GM18508 (cell line): Measurements from ENCODE around the gene LPP.

Source experiments
- ATAC-seq: cut with Tn5 transposase; IDR thresholded peaks from one replicate; pipeline ENCODE4 v1.9.1; 2021; ENCODE audit warnings: moderate number of reproducible peaks; ENCODE audit not compliant: insufficient read depth, unreplicated experiment

LPP gene

GRCh38 chr3:188742755-188743550 is 589.0 kb downstream of the LPP start:
- ATAC-seq, result no peak

- ATAC-seq, result no peak
Measured at GRCh38 chr3:188744166-188744565, 590.2 kb downstream of the LPP start.

DNA sequence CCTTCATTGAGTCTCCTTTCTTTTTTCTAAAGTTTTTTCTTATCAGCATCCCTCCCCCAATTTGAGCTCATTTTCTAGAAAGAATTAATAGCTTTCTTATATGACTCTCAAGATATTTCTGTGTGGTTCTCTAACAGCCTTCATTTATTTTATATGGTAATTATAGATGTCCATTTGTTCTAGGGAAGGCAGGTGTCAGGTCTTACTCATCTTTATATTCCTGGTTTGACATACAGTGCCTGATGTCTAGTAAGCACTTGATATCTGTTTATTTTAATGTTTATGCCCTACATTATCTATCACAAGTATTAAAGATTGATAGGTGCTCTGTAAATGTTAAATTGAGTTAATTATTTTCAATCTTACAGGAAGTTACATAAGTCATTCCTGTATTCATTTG is 591.1 kb downstream of the LPP start:
- ATAC-seq, result no peak

GRCh38 chr3:188746291-188746783 is 592.4 kb downstream of the LPP start:
- no peak for ATAC-seq

- ATAC-seq, result no peak
Measured at GRCh38 chr3:188747489-188747888, 593.5 kb downstream of the LPP start.

- ATAC-seq, result no peak
Measured at GRCh38 chr3:188749010-188749617, 595.2 kb downstream of the LPP start.

- no peak for ATAC-seq
Measured at GRCh38 chr3:188749830-188750229, 595.9 kb downstream of the LPP start.

- no peak for ATAC-seq
Measured at GRCh38 chr3:188750617-188751016, 596.7 kb downstream of the LPP start.

GRCh38 chr3:188752850-188753249 is 598.9 kb downstream of the LPP start:
- no peak for ATAC-seq

DNA sequence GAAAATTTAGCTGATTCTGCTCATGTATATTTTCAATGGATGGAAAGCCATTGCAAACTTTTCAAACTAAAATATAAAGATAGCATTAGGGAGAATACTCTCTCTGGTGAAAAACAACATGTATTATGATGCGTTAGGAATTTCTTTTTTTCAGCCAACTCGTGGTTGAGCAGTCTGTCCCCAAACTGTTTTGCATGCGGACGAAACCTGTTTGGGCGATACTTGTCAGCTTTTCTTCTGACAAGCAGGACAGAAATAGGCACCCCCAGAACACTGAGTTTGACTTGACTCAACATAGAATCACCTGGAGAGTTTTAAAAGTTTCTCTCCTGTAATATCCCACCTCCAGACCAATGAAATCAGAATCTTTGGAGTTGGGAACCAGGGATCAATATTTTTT is 600.3 kb downstream of the LPP start:
- ATAC-seq, result no peak

DNA sequence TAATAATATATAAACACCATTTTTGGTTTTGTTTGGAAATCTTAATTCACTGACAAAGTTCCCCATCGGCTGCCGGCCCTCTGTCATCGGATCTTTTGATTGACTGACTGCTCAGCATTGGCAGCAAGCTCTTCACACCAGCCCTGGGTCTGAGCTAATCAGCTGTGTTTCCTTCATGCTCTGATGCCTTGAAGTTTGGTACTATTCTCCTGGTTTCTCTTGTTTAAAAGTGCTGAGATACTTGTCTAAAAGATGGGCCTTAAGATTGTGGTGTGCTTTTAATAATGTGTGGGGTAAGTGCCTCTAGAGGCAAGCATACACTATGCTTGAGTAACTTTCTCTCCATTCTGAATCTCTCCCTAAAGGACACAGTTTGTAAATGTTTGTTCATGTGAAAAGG is 602.3 kb downstream of the LPP start:
- no peak for ATAC-seq

DNA sequence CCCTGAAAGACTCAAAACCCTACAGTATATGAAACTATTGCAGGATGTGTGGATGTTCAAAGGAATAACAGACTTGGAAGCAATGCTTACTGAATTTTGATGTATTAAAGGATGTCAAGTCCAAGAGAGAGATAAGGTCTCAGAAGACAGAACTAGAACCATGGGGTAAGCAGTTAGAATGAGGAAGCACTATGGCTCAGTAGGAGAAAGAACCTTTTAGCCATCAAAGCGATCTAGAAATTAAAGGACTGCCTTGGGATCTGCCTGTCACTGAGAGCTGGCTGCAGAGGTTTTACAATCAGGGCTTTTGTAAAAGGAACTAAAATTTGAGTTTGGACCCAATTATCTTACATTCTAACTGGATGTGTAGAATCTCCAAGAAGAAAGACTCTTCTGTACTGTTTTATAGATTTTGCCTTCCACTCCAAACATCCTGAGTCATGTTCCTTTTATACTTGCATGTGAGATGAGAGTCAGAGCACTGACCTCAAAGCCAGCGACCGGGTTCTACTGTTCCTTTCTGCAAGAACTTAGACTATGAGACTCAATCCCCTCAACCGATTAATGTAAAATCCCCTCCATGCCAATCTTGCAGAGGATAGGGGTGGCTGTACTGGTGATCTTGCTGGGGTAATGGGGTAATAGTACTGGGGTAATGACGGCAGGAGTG is 605.5 kb downstream of the LPP start:
- ATAC-seq, result no peak

DNA sequence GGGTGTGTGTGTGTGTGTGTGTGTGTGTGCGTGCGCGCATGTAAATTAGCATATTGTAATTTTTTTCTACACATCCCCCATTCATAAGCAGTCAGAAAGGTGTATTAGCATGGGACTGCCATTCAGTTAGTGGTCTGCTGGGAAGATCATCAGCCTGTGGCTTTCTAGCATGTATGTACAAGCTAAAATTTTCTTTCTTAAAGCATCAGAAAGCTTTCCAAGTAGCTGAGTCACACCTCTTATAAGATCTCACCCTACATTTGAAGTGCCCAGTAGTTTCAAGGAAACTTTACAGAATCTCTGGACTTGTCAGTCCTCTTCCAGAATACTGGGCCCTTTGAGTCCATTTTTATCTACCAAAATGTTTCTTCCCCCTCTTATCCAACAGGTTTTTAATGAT is 606.5 kb downstream of the LPP start:
- no peak for ATAC-seq

DNA sequence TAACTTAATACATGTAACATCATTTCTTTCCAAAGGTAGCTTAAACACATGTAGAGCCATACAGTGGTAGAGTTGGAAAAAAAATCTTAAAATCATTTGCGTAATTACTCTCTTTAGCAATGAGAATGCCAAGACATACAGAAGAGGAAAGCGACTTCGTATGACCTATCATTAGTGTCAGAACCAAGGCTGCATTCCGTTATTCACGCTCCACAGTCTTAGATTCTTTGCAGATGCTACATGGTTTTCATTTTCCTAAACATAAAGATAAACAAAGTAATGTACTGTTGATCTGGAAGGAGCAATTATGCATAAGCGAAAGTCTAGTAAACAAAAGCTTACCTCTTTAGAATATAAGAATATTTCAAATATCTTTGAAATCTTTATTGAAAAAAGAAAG is 607.5 kb downstream of the LPP start:
- no peak for ATAC-seq

- no peak for ATAC-seq
Measured at GRCh38 chr3:188761964-188762363, 608.0 kb downstream of the LPP start.

GRCh38 chr3:188764609-188765008 is 610.7 kb downstream of the LPP start:
- no peak for ATAC-seq

DNA sequence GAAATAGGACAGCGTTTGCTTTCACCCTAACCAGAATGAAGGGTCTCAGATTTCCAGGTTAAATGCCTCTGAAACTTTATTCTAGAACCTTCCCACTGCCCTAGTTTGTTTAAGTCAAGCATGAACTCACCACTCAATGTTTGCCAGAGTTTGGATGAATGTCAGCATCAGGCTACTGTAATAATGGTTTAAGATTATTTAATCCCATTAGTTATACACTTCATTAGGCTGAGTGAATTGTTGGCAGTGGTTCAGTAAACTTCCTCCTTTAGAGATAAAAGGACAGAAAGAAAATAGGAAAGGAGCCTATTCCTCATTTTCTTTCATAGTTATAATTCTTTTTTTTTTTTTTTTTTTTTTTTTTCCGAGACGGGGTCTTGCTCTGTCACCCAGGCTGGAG is 615.9 kb downstream of the LPP start:
- ATAC-seq, result no peak

DNA sequence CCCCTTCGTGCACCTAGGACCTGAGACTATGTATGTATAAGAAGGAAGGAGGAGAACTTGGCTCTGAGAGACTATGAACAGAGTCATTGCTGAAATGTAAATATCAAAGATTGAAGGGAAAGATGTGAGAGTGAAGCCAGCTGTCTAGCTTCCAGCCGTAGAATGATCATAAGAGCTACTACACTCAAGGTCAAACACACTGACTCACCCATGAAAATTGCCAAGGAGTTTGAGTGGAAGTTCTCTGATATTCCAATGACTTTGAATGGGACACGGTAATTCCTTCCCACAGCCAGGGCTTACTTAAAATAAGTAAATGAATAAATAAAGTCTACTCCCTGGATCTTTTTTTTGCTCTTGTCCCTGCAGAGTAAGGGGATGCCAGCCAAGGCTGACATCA is 618.9 kb downstream of the LPP start:
- no peak for ATAC-seq

DNA sequence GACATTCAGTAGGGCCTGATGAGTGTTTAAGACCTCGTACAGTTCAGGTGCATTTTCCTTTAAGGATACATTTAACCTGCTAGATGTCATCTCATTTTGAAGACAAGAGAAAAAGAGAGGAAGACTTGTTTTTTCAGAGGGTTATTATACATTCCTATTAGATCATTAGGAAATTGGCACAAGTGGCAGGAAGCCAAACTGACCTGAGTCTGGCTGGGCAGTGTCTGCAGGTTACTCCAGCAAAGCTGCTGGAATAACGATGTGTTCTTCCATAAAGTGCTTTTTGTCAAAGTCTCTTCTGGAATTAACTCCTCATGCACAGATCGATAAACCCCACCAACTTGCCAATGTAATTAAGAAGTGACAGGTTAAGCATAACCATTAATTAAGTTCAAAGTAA is 621.5 kb downstream of the LPP start:
- ATAC-seq, result no peak

DNA sequence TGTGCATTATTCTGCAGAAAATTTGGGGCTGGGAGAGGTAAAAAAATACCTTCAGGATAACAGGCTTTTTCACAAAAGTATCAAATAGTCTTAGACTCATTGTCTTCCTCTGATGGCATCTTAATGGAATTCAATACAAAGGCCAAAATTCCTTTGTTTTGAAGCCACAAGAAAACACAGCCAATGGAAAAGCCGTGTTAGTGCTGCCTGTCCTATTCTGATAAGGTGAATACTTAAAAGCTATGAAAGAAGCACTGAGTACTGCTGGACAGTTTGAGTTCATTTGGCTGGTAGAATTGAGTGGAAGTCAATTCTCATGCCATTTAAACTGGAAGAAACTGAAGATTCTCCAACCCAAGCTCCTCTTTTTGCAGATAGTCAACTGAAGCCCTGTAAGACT is 622.5 kb downstream of the LPP start:
- ATAC-seq, result no peak

DNA sequence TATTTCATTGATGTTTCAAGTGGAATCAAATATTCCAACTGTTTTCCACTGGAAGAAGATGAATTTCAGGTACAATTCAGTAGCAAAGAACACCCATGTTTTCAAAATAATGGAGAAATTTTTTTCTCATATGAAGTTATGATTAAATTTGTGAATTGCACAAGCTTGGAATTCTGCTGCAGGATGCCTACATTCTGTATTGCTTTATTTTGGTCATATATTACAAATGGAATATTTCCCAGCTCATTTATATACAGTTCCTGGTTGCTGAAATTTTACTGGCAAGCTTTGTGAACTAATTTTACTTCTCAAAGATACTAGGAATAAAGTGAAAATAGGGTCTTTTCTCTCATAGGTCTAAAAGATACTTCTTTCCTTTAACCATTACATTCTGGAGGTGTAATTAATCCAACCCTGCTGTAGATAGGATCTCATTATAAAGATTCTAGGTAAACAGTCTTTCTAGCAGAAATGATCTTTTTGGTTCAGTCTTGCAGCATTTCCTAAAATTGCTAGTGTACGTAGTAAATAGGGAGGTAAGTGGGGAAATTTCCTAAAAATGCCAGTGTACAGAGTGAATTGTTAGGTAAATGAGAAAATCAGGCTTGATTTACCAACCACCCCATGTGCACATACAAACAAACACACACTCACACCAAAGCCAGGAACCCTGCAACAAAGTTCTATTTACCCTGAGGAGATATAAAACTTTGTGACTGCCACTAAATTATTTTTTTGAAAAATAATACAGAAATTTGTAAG is 624.3 kb downstream of the LPP start:
- ATAC-seq, result no peak
